HEK293 (cell line): ENCODE measurements around the gene PLEKHJ1.

ENCODE experiments used
- CTCF ChIA-PET: fragments of 350-600 bp; formaldehyde crosslinking; extraction: SDS; loops from one replicate; lab custom pipeline; 2021; ENCODE audit warnings: antibody characterized with exemption; lab: Yijun Ruan, JAX
- POLR2A ChIA-PET: fragments of 300-600 bp; formaldehyde crosslinking; extraction: SDS; loops from one replicate; lab custom pipeline; 2020; ENCODE audit warnings: antibody characterized with exemption, inconsistent platforms; lab: Yijun Ruan, JAX
- H3K27ac ChIP-seq: fragments of 200-500 bp; sonication (Bioruptor generic); 2 replicates; pipeline ENCODE4 v1.5.1; 2014; ENCODE audit warnings: low read depth, low read length, control low read depth, inconsistent platforms; ENCODE audit errors: extremely low read depth
- H3K36me3 ChIP-seq, 2 experiments: fragments of 200-500 bp in 1 of 2; sonication (Bioruptor generic) in 1 of 2; 1 replicate in 1 of 2; 2 replicates in 1 of 2; pipeline ENCODE4 v1.5.1; 2014 to 2017; ENCODE audit warnings: inconsistent platforms in 2 of 2, low read length in 2 of 2; ENCODE audit not compliant: control insufficient read depth in 2 of 2, insufficient read depth in 1 of 2
- H3K4me1 ChIP-seq: fragments of 200-500 bp; sonication (Bioruptor generic); 2 replicates; pipeline ENCODE4 v1.5.1; 2014; ENCODE audit warnings: mild to moderate bottlenecking, low read length, inconsistent platforms; ENCODE audit not compliant: control insufficient read depth, insufficient read depth
- H3K4me3 ChIP-seq: 2 replicates; pipeline ENCODE4 v1.5.1; 2011; ENCODE audit warnings: low read depth, mild to moderate bottlenecking, control low read depth, low read length, moderate library complexity
- H3K9me3 ChIP-seq: fragments of 200-500 bp; sonication (Bioruptor generic); 2 replicates; pipeline ENCODE4 v1.5.1; 2014; ENCODE audit warnings: low read depth, low read length, inconsistent platforms; ENCODE audit not compliant: control insufficient read depth, insufficient read depth
- EGR2 ChIP-seq: fragments of 450-650 bp; formaldehyde crosslinking; IDR thresholded peaks from 2 replicates; pipeline ENCODE4 v1.5.1; 2016; ENCODE audit warnings: low read depth, missing biosample characterization, missing genetic modification characterization
- ZEB2 ChIP-seq: fragments of 450-650 bp; formaldehyde crosslinking; IDR thresholded peaks from 2 replicates; pipeline ENCODE4 v1.5.1; 2016; ENCODE audit warnings: missing biosample characterization, missing genetic modification characterization
- ZFP69B ChIP-seq: fragments of 450-650 bp; formaldehyde crosslinking; IDR thresholded peaks from 2 replicates; pipeline ENCODE4 v1.5.1; 2016; ENCODE audit warnings: missing biosample characterization, missing genetic modification characterization
- ZNF155 ChIP-seq: fragments of 450-650 bp; formaldehyde crosslinking; IDR thresholded peaks from 2 replicates; pipeline ENCODE4 v1.5.1; 2016; ENCODE audit warnings: missing biosample characterization, missing genetic modification characterization
- ZNF169 ChIP-seq: fragments of 450-650 bp; formaldehyde crosslinking; IDR thresholded peaks from 2 replicates; pipeline ENCODE4 v1.5.1; 2016; ENCODE audit warnings: missing biosample characterization, missing genetic modification characterization
- ZNF174 ChIP-seq: fragments of 450-650 bp; formaldehyde crosslinking; IDR thresholded peaks from 2 replicates; pipeline ENCODE4 v1.5.0; 2017; ENCODE audit warnings: missing biosample characterization, mild to moderate bottlenecking, missing genetic modification characterization
- ZNF211 ChIP-seq: fragments of 450-650 bp; formaldehyde crosslinking; IDR thresholded peaks from 2 replicates; pipeline ENCODE4 v1.5.1; 2016; ENCODE audit warnings: low read depth, missing biosample characterization, missing genetic modification characterization
- ZNF221 ChIP-seq: fragments of 450-650 bp; formaldehyde crosslinking; IDR thresholded peaks from 2 replicates; pipeline ENCODE4 v1.5.1; 2017; ENCODE audit warnings: missing biosample characterization, missing genetic modification characterization, borderline replicate concordance
- ZNF223 ChIP-seq: fragments of 450-650 bp; formaldehyde crosslinking; IDR thresholded peaks from 2 replicates; pipeline ENCODE4 v1.5.1; 2016; ENCODE audit warnings: missing biosample characterization, missing genetic modification characterization
- ZNF341 ChIP-seq: fragments of 450-650 bp; formaldehyde crosslinking; IDR thresholded peaks from 2 replicates; pipeline ENCODE4; 2016; ENCODE audit warnings: low read depth, missing biosample characterization, missing genetic modification characterization
- ZNF350 ChIP-seq: fragments of 450-650 bp; formaldehyde crosslinking; IDR thresholded peaks from 2 replicates; pipeline ENCODE4 v1.5.0; 2017; ENCODE audit warnings: missing biosample characterization, mild to moderate bottlenecking, missing genetic modification characterization
- ZNF48 ChIP-seq: fragments of 450-650 bp; formaldehyde crosslinking; IDR thresholded peaks from 2 replicates; pipeline ENCODE4 v1.5.1; 2016; ENCODE audit warnings: missing biosample characterization, missing genetic modification characterization
- ZNF626 ChIP-seq: fragments of 450-650 bp; sonication (Bioruptor Pico); formaldehyde crosslinking; IDR thresholded peaks from 2 replicates; pipeline ENCODE4 v1.5.1; 2018; ENCODE audit warnings: missing biosample characterization, missing genetic modification characterization, inconsistent platforms
- ZSCAN16 ChIP-seq: fragments of 450-650 bp; formaldehyde crosslinking; IDR thresholded peaks from 2 replicates; pipeline ENCODE4 v1.5.1; 2016; ENCODE audit warnings: missing biosample characterization, missing genetic modification characterization
- TF ChIP-seq, protein P1 (sequence below): fragments of 450-650 bp; IDR thresholded peaks from 2 replicates; pipeline ENCODE4 v1.5.1; 2018; ENCODE audit warnings: missing biosample characterization, missing genetic modification characterization
- TF ChIP-seq, protein P2 (sequence below): fragments of 450-650 bp; formaldehyde crosslinking; IDR thresholded peaks from 2 replicates; pipeline ENCODE4 v1.5.1; 2016; ENCODE audit warnings: missing biosample characterization, missing genetic modification characterization
- TF ChIP-seq, protein P3 (sequence below): fragments of 450-650 bp; formaldehyde crosslinking; IDR thresholded peaks from 2 replicates; pipeline ENCODE4 v1.5.1; 2016; ENCODE audit warnings: missing biosample characterization, missing genetic modification characterization, low read depth
- TF ChIP-seq, protein P4 (sequence below): fragments of 450-650 bp; formaldehyde crosslinking; IDR thresholded peaks from 2 replicates; pipeline ENCODE4 v1.5.1; 2016; ENCODE audit warnings: missing biosample characterization, missing genetic modification characterization
- TF ChIP-seq, protein P5 (sequence below): fragments of 450-650 bp; formaldehyde crosslinking; IDR thresholded peaks from 2 replicates; pipeline ENCODE4 v1.5.1; 2016; ENCODE audit warnings: missing biosample characterization, missing genetic modification characterization, borderline replicate concordance
- TF ChIP-seq, protein P6 (sequence below): fragments of 450-650 bp; formaldehyde crosslinking; IDR thresholded peaks from 2 replicates; pipeline ENCODE4 v1.5.1; 2016; ENCODE audit warnings: missing biosample characterization, missing genetic modification characterization

PLEKHJ1 gene

DNA sequence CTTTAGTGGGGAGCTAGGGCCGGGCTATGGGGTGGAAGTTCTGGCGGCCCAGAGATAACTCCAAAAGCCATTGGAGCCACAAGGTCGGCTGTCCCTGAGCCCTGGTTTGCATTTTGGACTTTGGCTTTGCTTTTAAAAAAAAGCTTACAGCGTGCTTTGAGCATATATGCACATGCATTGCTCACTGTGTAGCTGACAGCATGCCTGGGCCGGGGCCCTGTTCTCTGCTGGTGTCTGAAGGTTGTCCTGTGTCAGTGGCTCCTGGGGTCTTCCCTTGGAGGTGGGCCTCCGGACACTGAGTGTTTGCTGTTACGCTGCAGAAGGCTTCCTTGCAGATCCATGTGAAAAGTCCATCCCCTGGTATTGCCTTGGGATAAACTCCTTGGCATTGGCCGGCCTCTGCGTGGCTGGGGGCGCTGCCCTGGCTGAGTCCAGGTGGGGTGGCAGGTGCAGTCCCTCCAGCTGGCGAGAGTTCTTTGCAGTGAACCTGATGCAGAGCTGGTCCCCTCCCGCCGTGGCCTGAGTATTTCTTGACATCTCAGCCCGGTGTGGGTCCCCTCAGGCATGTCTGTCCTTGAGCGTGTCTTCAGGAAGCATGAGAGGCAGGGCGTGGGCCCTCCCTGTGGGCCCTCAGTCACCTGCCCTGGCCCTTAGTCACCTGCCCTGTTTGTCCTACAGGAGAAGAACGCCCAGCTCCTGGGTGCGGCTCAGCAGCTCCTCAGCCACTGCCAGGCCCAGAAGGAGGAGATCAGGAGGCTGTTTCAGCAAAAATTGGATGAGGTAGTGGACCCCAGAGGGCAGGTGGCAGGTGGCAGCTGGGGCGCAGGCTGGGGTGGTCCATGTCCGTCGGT is 23.0 kb downstream of the PLEKHJ1 start:
- ChIA-PET CTCF (interaction anchor here (1.3 to 1.6 kb wide), 2 partner anchors 14 to 57 kb away, joined by 4 to 6 read pairs; no protein-coding TSS in a partner anchor), POLR2A (no interaction called here)
- TF ChIP-seq, protein P1, sequence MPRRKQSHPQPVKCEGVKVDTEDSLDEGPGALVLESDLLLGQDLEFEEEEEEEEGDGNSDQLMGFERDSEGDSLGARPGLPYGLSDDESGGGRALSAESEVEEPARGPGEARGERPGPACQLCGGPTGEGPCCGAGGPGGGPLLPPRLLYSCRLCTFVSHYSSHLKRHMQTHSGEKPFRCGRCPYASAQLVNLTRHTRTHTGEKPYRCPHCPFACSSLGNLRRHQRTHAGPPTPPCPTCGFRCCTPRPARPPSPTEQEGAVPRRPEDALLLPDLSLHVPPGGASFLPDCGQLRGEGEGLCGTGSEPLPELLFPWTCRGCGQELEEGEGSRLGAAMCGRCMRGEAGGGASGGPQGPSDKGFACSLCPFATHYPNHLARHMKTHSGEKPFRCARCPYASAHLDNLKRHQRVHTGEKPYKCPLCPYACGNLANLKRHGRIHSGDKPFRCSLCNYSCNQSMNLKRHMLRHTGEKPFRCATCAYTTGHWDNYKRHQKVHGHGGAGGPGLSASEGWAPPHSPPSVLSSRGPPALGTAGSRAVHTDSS: no peak
- TF ChIP-seq ZNF48 (tag by site-specific recombination) (no peak), ZNF211 (tag by site-specific recombination) (no peak), ZNF626 (tag by site-specific recombination) (no peak), ZNF221 (tag by site-specific recombination) (no peak), ZNF350 (no peak), ZNF174 (no peak), ZSCAN16 (no peak), ZNF169 (tag by site-specific recombination) (no peak), EGR2 (no peak), ZFP69B (tag by site-specific recombination) (no peak), ZEB2 (tag by site-specific recombination) (no peak), ZNF223 (no peak), ZNF155 (tag by site-specific recombination) (no peak), ZNF341 (no peak)
- TF ChIP-seq, protein P2, sequence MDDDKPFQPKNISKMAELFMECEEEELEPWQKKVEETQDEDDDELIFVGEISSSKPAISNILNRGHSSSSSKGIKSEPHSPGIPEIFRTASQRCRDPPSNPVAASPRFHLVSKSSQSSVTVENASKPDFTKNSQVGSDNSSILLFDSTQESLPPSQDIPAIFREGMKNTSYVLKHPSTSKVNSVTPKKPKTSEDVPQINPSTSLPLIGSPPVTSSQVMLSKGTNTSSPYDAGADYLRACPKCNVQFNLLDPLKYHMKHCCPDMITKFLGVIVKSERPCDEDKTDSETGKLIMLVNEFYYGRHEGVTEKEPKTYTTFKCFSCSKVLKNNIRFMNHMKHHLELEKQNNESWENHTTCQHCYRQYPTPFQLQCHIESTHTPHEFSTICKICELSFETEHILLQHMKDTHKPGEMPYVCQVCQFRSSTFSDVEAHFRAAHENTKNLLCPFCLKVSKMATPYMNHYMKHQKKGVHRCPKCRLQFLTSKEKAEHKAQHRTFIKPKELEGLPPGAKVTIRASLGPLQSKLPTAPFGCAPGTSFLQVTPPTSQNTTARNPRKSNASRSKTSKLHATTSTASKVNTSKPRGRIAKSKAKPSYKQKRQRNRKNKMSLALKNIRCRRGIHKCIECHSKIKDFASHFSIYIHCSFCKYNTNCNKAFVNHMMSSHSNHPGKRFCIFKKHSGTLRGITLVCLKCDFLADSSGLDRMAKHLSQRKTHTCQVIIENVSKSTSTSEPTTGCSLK (tag by site-specific recombination): no peak
- TF ChIP-seq, protein P3, sequence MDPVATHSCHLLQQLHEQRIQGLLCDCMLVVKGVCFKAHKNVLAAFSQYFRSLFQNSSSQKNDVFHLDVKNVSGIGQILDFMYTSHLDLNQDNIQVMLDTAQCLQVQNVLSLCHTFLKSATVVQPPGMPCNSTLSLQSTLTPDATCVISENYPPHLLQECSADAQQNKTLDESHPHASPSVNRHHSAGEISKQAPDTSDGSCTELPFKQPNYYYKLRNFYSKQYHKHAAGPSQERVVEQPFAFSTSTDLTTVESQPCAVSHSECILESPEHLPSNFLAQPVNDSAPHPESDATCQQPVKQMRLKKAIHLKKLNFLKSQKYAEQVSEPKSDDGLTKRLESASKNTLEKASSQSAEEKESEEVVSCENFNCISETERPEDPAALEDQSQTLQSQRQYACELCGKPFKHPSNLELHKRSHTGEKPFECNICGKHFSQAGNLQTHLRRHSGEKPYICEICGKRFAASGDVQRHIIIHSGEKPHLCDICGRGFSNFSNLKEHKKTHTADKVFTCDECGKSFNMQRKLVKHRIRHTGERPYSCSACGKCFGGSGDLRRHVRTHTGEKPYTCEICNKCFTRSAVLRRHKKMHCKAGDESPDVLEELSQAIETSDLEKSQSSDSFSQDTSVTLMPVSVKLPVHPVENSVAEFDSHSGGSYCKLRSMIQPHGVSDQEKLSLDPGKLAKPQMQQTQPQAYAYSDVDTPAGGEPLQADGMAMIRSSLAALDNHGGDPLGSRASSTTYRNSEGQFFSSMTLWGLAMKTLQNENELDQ (tag by site-specific recombination): no peak
- TF ChIP-seq, protein P4, sequence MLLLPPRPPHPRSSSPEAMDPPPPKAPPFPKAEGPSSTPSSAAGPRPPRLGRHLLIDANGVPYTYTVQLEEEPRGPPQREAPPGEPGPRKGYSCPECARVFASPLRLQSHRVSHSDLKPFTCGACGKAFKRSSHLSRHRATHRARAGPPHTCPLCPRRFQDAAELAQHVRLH: no peak
- TF ChIP-seq, protein P5, sequence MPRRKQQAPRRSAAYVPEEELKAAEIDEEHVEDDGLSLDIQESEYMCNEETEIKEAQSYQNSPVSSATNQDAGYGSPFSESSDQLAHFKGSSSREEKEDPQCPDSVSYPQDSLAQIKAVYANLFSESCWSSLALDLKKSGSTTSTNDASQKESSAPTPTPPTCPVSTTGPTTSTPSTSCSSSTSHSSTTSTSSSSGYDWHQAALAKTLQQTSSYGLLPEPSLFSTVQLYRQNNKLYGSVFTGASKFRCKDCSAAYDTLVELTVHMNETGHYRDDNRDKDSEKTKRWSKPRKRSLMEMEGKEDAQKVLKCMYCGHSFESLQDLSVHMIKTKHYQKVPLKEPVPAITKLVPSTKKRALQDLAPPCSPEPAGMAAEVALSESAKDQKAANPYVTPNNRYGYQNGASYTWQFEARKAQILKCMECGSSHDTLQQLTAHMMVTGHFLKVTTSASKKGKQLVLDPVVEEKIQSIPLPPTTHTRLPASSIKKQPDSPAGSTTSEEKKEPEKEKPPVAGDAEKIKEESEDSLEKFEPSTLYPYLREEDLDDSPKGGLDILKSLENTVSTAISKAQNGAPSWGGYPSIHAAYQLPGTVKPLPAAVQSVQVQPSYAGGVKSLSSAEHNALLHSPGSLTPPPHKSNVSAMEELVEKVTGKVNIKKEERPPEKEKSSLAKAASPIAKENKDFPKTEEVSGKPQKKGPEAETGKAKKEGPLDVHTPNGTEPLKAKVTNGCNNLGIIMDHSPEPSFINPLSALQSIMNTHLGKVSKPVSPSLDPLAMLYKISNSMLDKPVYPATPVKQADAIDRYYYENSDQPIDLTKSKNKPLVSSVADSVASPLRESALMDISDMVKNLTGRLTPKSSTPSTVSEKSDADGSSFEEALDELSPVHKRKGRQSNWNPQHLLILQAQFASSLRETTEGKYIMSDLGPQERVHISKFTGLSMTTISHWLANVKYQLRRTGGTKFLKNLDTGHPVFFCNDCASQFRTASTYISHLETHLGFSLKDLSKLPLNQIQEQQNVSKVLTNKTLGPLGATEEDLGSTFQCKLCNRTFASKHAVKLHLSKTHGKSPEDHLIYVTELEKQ (tag by site-specific recombination): no peak
- TF ChIP-seq, protein P6, sequence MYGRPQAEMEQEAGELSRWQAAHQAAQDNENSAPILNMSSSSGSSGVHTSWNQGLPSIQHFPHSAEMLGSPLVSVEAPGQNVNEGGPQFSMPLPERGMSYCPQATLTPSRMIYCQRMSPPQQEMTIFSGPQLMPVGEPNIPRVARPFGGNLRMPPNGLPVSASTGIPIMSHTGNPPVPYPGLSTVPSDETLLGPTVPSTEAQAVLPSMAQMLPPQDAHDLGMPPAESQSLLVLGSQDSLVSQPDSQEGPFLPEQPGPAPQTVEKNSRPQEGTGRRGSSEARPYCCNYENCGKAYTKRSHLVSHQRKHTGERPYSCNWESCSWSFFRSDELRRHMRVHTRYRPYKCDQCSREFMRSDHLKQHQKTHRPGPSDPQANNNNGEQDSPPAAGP (tag by site-specific recombination): no peak
- no peaks in the 10 kb centered on the region for H3K4me1 ChIP-seq
- H3K36me3 ChIP-seq: peaks cover 0 to 93% of the 10 kb centered on the region in 2 experiments; a peak in 2 of 3 replicates
- no peak overlapping the region for H3K4me3 ChIP-seq
- H3K9me3 ChIP-seq: no peaks in the 10 kb centered on the region
- H3K27ac ChIP-seq: no peak overlapping the region
